Muscle of back (tissue), 11 donors: Measurements from ENCODE around the gene CHD8. TPM values are rescaled to one million over a fixed set of nuclear protein-coding genes. Genes with fewer than 3 reads are reported as not detected.
"Not testable (repeated sequence)": the region's sequence is repeated elsewhere in the genome, so short reads cannot be mapped to it uniquely, and the experiment has no call there.

ENCODE experiments used
- DNase-seq, 3 donors: peaks; one replicate each; pipeline versions ENCODE4 v3.0.0 to v3.0.0-alpha.2; 2013
- polyA plus RNA-seq, 10 donors: library from polyadenylated mRNA; unstranded; fragments of 120-200 nt; gene quantifications; one replicate each; pipeline ENCODE4 v1.2.1, GENCODE V29; 2013; ENCODE audit not compliant: insufficient read length in 10 of 10

Gene CHD8
- polyA plus RNA-seq, 10 donors, result 34.8 to 47.0 (median 39.2) TPM

DNA sequence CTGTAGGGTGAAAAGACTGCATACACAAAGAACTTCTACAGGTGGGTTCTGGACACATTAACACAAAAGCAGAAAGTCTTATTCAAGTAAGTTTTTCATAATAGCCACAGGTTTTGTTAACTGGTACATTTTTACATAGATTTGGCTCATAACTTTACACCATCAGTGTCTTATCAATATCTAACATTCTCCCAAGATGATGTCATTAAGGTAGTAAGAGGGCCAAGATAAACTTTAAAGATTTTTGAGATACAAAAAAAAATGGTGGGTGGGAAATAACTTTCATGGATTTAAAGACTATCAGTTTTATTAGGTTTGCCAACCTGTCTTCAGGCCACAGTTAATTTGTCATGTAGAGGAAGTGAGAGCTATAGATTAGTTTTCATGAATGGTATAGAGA lies 73.8 kb downstream of the CHD8 start:
- no peak for DNase-seq

DNA sequence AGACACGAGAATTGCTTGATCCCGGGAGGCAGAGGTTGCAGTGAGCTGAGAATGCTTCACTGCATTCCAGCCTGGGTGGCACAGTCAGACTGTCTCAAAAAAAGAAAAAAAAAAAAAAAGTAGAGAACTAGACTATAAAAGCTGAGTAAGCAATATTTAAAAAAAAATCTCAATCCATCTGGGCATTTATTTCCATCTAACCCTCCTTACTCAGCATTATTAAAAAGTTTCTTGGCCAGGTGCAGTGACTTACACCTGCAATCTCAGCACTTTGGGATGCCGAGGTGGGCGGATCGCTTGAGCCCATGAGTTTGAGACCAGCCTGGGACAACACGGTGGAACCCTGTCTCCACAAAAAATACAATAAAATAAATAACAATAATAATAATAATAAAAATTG lies 76.6 kb downstream of the CHD8 start:
- no peak for DNase-seq

- no peak for DNase-seq
Measured at GRCh38 chr14:21373980-21374379, 81.9 kb downstream of the CHD8 start.

DNA sequence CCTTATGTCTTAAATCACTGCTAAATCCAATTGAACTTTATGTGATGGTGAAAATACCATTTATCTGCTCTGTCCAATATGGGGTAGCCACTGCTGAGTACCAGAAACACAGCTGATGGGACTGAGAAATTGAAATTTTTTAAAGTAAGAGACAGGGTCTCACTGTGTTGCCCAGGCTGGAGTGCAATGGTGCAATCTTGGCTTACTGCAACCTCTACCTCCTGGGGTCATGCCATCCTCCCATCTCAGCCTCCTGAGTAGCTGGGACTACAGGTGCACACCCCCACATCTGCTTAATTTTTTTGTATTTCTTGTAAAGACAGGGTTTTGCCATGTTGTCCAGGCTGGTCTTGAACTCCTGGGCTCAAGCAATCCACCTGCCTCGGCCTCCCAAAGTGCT lies 83.1 kb downstream of the CHD8 start:
- DNase-seq, result not testable (repeated sequence)

GRCh38 chr14:21369949-21370679 lies 85.8 kb downstream of the CHD8 start:
- DNase-seq, result no peak

DNA sequence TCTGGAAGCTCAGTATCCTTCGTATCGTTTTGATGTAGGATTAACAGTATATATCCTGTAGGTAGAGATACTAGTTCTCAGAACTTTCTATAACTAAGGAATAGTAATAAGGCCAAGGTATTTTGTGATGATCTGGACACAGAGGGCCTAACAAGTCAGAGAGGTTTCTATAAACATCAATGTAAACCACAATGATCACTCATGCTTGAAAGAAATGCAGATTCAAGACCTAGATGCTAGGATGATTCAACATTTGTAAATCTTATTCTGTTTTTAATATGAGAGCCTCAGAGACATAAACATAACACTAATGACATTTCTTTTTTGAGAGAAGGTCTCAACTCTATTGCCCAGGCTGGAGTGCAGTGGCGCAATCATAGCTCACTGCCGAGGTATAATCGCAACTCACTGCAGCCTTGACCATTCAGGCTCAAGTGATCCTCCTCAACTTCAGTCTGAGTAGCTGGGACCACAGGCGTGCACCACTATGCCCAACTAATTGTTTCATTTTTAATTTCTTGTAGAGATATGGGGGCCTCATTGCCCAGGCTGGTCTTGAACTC lies 88.3 kb downstream of the CHD8 start:
- no peak for DNase-seq

DNA sequence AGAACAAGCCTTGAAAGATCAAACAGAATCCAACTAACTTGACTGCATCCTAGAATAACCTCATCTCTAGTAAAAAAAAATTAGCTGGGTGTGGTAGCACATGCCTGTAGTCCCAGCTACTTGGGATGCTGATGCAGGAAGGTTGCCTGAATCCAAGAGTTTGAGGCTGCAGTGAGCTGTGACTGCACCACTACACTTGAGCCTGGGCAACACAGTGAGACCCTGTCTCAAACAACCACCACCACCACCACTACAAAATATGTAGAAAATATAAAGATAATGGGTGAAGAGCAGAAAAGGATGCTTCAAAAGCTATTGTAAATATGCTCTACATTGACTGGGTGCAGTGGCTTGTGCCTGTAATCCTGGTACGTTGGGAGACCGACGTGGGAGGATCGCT lies 99.4 kb downstream of the CHD8 start:
- no peak for DNase-seq

GRCh38 chr14:21352587-21352986 lies 103.3 kb downstream of the CHD8 start:
- peak in 2 of 3 donors; percentile 10 to 15 for DNase-seq

- no peak for DNase-seq
Measured at GRCh38 chr14:21350539-21350938, 105.4 kb downstream of the CHD8 start.

DNA sequence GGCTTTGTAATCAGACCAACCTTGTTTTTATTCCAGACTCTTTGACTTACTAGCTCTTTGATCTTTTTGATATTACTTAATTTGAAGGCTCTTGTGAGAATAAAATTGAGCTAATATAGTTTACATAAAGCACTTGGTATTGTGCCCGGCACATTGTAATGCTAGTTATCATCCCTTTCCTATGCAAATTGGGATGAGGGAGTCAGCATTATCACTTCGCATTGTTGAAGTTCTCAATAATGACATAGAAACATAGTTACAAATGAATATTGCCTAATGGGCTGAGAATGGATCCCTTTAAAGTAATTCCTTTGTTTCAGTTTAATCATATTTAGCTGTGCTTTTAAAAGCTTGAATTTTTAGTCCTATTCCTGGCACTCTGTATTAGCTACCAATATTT lies 108.7 kb downstream of the CHD8 start:
- DNase-seq, result no peak

DNA sequence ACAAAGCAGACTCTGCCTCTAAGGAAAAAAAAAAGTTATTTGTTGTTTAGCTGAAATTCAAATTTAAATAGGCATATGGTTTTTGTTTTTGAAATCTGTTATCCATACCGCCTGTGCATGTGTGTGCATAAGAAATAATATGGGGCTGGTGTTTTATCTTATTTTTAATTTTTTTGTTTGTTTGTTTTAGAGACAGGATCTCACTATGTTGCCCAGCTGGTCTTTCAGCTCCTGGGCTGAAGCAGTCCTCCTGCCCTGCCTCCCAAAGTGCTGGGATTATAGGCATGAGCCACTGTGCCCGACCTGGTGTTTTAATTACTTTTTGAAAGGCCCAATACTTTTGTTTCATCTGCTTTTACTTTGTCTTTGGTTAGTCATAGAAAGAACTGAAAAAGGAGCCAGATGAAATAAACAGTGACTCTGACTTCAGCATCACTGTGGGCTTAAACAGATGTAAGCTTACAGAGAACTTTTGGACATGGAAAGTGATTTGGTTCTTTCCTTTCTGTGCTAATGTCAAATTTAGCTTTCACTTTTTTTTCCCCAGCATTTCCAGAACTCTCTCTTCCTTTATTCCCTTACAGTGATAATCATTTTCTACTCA lies 109.3 kb downstream of the CHD8 start:
- no peak for DNase-seq

DNA sequence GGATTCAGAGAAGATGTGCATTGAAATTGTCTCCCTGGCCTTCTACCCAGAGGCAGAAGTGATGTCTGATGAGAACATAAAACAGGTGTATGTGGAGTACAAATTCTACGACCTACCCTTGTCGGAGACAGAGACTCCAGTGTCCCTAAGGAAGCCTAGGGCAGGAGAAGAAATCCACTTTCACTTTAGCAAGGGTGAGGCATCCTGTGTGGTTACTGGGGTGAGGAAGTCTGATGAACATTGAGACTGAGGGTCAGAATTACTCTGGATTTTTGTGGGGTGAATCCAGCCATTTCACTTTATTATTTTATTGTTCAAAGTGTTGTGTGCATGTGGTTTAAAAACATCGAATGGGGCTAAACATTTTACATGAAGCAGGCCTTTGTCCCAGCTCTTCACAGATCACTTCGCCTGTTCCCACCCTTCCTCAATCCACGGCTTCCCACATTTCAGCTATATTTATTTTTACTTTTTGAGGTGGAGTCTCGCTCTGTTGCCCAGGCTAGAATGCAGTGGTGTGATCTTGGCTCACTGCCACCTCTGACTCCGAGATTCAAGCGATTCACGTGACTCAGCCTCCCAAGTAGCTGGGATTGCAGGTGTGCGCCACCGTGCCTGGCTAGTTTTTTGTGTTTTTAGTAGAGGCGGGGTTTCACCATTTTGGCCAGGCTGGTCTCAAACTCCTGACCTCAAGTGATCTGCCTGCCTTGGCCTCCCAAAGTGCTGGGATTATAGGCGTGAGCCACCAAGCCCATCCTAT lies 112.7 kb downstream of the CHD8 start:
- no peak for DNase-seq

Other genes starting within 250 kb of the CHD8 start
- gene HNRNPC, start 186.7 kb downstream of the CHD8 start, polyA plus RNA-seq, result 100 to 1,000 TPM; 396 to 532 (median 442) TPM
- gene RPGRIP1, start 176.0 kb downstream of the CHD8 start, polyA plus RNA-seq, result 1 to 10 TPM in 1 of 10 donors, under 1 TPM in 9; 0.20 to 1.1 (median 0.49) TPM
- gene SUPT16H, start 72.1 kb downstream of the CHD8 start, polyA plus RNA-seq, result 10 to 100 TPM; 67.6 to 95.5 (median 73.5) TPM
- gene RAB2B, start 20.8 kb upstream of the CHD8 start, polyA plus RNA-seq, result 10 to 100 TPM; 19.0 to 29.2 (median 21.8) TPM
- gene TOX4, start 21.1 kb upstream of the CHD8 start, polyA plus RNA-seq, result 10 to 100 TPM; 34.8 to 46.7 (median 43.6) TPM
- 10 to 100 TPM; 34.4 to 70.4 (median 44.6) TPM for gene METTL3, start 55.2 kb upstream of the CHD8 start, polyA plus RNA-seq
- gene SALL2, start 70.2 kb upstream of the CHD8 start, polyA plus RNA-seq, result 10 to 100 TPM; 10.7 to 16.6 (median 14.7) TPM
- gene OR10G3, start 124.0 kb upstream of the CHD8 start, polyA plus RNA-seq, result not detected
- gene OR10G2, start 178.8 kb upstream of the CHD8 start, polyA plus RNA-seq, result not detected
- gene OR4E2, start 197.7 kb upstream of the CHD8 start, polyA plus RNA-seq, result not detected
- gene OR4E1, start 217.7 kb upstream of the CHD8 start, polyA plus RNA-seq, result under 1 TPM in 2 of 10 donors, not detected in 8; 0.05 to 0.06 TPM